ENCODE results near the gene NRXN3. TPM values are rescaled to one million over a fixed set of nuclear protein-coding genes. Genes with fewer than 3 reads are reported as not detected.

The NRXN3 gene
- total RNA-seq, 4 donors from 2014 or later: 4.1 to 11.9 (median 5.8) TPM

DNA sequence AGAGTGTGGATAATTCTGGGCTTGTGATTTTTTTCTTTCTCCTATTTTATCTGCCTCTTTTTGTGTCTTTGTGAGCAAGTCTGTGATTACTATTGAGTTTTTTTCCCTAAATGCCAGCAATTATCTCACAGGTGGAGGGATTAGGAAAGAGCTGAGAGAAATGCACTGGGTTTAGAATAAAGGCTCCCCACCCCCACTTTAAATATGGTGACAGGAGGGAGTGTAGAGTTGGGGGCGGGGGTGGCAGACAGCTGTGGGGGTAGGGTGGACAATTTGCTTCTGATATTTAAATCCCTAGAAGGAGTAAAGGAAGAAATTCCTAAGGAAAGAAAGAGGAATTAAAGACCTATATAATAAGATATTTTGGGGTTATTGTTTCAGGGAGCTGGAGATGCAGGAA, 145.9 kb downstream of the NRXN3 start:
- Histone ChIP-seq H3K9me3 (no peaks in the 10 kb centered on the region), H3K27ac (no peak overlapping the region), H3K4me3 (no peak overlapping the region), H3K36me3 (no peaks in the 10 kb centered on the region), H3K27me3 (no peaks in the 10 kb centered on the region), H3K4me1 (peaks cover 0 to 5% (median 0%) of the 10 kb centered on the region in 4 donors)
- intact Hi-C loops (cut with DNase I; ENCODE audit: low total_unique reads): no loop called here
- in situ Hi-C loops (cut with MboI; ENCODE audit: low pct_ligation_motif_present in 1 of 4, low pct_unique_long_range_greater_than_20kb in 1 of 4, low sequenced_read_pairs in 3 of 4): no loop called here
- no peak for TF ChIP-seq EP300 (IDR thresholded peaks at IDR 0.05; ENCODE audit: low read depth)
- no peak for TF ChIP-seq POLR2AphosphoS5 (IDR thresholded peaks at IDR 0.05)
- no peak for TF ChIP-seq POLR2A (IDR thresholded peaks at IDR 0.05)
- TF ChIP-seq, protein P1, sequence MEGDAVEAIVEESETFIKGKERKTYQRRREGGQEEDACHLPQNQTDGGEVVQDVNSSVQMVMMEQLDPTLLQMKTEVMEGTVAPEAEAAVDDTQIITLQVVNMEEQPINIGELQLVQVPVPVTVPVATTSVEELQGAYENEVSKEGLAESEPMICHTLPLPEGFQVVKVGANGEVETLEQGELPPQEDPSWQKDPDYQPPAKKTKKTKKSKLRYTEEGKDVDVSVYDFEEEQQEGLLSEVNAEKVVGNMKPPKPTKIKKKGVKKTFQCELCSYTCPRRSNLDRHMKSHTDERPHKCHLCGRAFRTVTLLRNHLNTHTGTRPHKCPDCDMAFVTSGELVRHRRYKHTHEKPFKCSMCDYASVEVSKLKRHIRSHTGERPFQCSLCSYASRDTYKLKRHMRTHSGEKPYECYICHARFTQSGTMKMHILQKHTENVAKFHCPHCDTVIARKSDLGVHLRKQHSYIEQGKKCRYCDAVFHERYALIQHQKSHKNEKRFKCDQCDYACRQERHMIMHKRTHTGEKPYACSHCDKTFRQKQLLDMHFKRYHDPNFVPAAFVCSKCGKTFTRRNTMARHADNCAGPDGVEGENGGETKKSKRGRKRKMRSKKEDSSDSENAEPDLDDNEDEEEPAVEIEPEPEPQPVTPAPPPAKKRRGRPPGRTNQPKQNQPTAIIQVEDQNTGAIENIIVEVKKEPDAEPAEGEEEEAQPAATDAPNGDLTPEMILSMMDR (IDR thresholded peaks at IDR 0.05): no peak
- DNase-seq: no peak
- 70 to 72% methylated on average over 1 of the region's 1 CpG for WGBS, 2 donors (ENCODE audit: low coverage in 1 of 2)

- Histone ChIP-seq H3K9me3 (no peaks in the 10 kb centered on the region), H3K36me3 (no peaks in the 10 kb centered on the region), H3K27me3 (no peaks in the 10 kb centered on the region), H3K27ac (no peak overlapping the region), H3K4me1 (peaks cover 0 to 5% (median 0%) of the 10 kb centered on the region in 4 donors), H3K4me3 (no peak overlapping the region)
- in situ Hi-C loops (cut with MboI; ENCODE audit: low pct_ligation_motif_present in 1 of 4, low pct_unique_long_range_greater_than_20kb in 1 of 4, low sequenced_read_pairs in 3 of 4): no loop called here
- WGBS, 2 donors (ENCODE audit: low coverage in 1 of 2): 64 to 94% methylated on average over 3 of the region's 3 CpGs
- intact Hi-C loops (cut with DNase I; ENCODE audit: low total_unique reads): no loop called here
- no peak for DNase-seq
- no peak for TF ChIP-seq POLR2AphosphoS5 (IDR thresholded peaks at IDR 0.05)
- TF ChIP-seq POLR2A (IDR thresholded peaks at IDR 0.05): no peak
- TF ChIP-seq EP300 (IDR thresholded peaks at IDR 0.05; ENCODE audit: low read depth): no peak
- TF ChIP-seq, protein P1 (IDR thresholded peaks at IDR 0.05): no peak
These were observed 146.6 kb downstream of the NRXN3 start for GRCh38 chr14:78316786-78317185.

DNA sequence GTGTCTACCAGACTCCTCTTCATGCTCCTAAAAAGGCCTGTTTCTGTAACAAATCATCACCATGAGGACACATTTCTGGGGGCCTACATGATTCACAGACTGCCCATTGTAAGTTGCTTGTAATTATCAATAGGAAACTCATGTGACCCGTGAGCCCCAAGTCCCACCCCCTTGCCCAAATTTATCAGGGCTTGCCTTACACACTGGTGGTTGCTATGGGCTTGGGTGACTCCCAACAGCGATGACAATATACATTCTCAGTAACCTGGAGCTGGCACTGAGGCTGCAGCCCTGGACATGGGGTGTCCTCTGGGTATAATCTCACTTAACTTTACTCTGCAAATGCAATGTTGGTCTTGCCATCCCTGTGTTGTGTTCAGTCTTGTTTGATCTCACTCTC, 149.2 kb downstream of the NRXN3 start:
- H3K27me3 ChIP-seq: no peaks in the 10 kb centered on the region
- no peaks in the 10 kb centered on the region for H3K4me1 ChIP-seq
- in situ Hi-C loops (cut with MboI; ENCODE audit: low pct_ligation_motif_present in 1 of 4, low pct_unique_long_range_greater_than_20kb in 1 of 4, low sequenced_read_pairs in 3 of 4): no loop called here
- no peak overlapping the region for H3K4me3 ChIP-seq
- no peaks in the 10 kb centered on the region for H3K9me3 ChIP-seq
- DNase-seq: no peak
- intact Hi-C loops (cut with DNase I; ENCODE audit: low total_unique reads): no loop called here
- TF ChIP-seq POLR2AphosphoS5 (IDR thresholded peaks at IDR 0.05) (no peak), EP300 (IDR thresholded peaks at IDR 0.05; ENCODE audit: low read depth) (no peak), POLR2A (IDR thresholded peaks at IDR 0.05) (no peak)
- TF ChIP-seq, protein P1 (IDR thresholded peaks at IDR 0.05): no peak
- no peak overlapping the region for H3K27ac ChIP-seq
- WGBS, 2 donors (ENCODE audit: low coverage in 1 of 2): 86% methylated on average over 2 of the region's 2 CpGs; no CpG with 5 or more reads in 1 of the 2 donors
- no peaks in the 10 kb centered on the region for H3K36me3 ChIP-seq

GRCh38 chr14:78319887-78320635, 149.9 kb downstream of the NRXN3 start:
- 49% methylated on average over 7 to 12 of the region's 12 CpGs for WGBS, 2 donors (ENCODE audit: low coverage in 1 of 2)
- DNase-seq: no peak
- TF ChIP-seq POLR2A (IDR thresholded peaks at IDR 0.05): no peak
- no peak for TF ChIP-seq POLR2AphosphoS5 (IDR thresholded peaks at IDR 0.05)
- TF ChIP-seq, protein P1 (IDR thresholded peaks at IDR 0.05): no peak
- no peak for TF ChIP-seq EP300 (IDR thresholded peaks at IDR 0.05; ENCODE audit: low read depth)
- H3K27me3 ChIP-seq: no peaks in the 10 kb centered on the region
- no peak overlapping the region for H3K27ac ChIP-seq
- in situ Hi-C loops (cut with MboI; ENCODE audit: low pct_ligation_motif_present in 1 of 4, low pct_unique_long_range_greater_than_20kb in 1 of 4, low sequenced_read_pairs in 3 of 4): no loop called here
- no peaks in the 10 kb centered on the region for H3K36me3 ChIP-seq
- intact Hi-C loops (cut with DNase I; ENCODE audit: low total_unique reads): loop anchor here (5.0 kb wide), 1 partner anchor 1092 kb away; no protein-coding TSS in a partner anchor
- no peak overlapping the region for H3K4me3 ChIP-seq
- no peaks in the 10 kb centered on the region for H3K9me3 ChIP-seq
- no peaks in the 10 kb centered on the region for H3K4me1 ChIP-seq
